ENCODE results near the gene CKAP4. TPM values are rescaled to one million over a fixed set of nuclear protein-coding genes. Genes with fewer than 3 reads are reported as not detected.
A peak's percentile ranks its signal among the peaks of the same experiment; 100 is the strongest.

CKAP4 gene
- total and polyA plus RNA-seq, 2 of the 13 experiments (the other 11 are each of a cell fraction or from before 2014, with no cell fraction given) = 39.2 to 70.2 TPM

DNA sequence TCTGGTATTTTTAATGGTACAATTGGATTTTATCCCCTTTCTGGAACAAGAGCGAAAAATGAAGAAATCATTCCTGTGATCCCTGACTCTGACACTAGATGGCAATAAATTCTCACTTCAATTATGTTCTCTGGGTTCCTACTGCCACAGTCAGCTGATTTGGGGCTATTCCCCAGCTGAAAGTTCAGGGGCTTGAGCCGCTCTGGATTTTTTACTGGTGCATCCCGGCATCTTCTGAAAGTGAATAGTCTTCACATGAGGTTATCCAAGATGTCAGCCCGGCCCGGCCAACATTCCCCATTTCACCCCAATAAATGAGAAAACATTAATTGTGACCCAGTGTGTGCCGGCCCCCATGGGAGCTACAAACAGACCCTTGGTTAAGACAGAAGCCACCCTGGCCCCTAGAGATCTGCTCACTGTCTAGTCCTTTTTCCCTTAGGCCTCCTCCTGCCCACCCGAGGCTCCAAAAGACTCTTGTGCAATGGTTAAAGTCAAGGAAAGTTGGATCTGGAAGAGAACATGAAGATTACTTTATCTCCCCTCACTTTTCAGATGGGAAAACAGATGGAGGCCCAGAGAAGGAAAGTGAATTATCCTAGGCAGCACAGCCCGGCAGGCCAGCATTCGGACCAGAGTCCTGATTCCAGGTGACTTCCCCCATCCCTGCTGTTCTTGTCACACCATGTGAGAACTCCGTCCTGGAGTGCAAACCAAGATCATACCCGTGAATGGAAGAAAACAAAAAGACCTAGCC lies 20.8 kb downstream of the CKAP4 start:
- Histone ChIP-seq H3K27ac (ENCODE audit: extremely low read length, insufficient read depth, low read length) (no peak overlapping the region), H3K9me3 (ENCODE audit: low read length) (no peaks in the 10 kb centered on the region), H3K36me3 (replicated peaks in 1 of 2; ENCODE audit: control insufficient read depth in 1 of 2, insufficient read depth in 2 of 2, low read length in 2 of 2) (no peaks in the 10 kb centered on the region), H3K79me2 (ENCODE audit: insufficient read depth, low read length) (no peaks in the 10 kb centered on the region), H3K27me3 (ENCODE audit: control insufficient read depth in 1 of 2, insufficient read depth in 2 of 2, low read length in 2 of 2) (peaks cover 2 to 16% of the 10 kb centered on the region in 2 experiments; a peak in 3 of 5 replicates), H2AFZ (ENCODE audit: low read length) (no peak overlapping the region), H3K4me2 (ENCODE audit: low read depth, low read length) (peak overlapping the region; percentile 43; the same call in 1 of the 2 replicates), H4K20me1 (ENCODE audit: insufficient read depth, low read length) (no peaks in the 10 kb centered on the region), H3K9ac (ENCODE audit: insufficient read depth, low read depth, low read length) (no peak overlapping the region), H3K4me3 (replicated peaks in 1 of 3; ENCODE audit: insufficient read depth in 1 of 3, low read depth in 2 of 3, low read length in 3 of 3) (no peak overlapping the region; a peak in 1 of 6 replicates), H3K4me1 (ENCODE audit: insufficient read depth, low read length) (peaks cover 11% of the 10 kb centered on the region)
- WGBS (ENCODE audit: low lambda C conversion rate) = 36% methylated on average over 11 of the region's 11 CpGs
- FAIRE-seq (peak; percentile 62), DNase-seq (ENCODE audit: low spot score) (peak; percentile 55), ATAC-seq (peak; percentile 53)
- ChIA-PET CTCF (ENCODE audit: low intra/inter-chr PET ratio, low total read pairs) (interaction anchor here (0.6 to 2.5 kb wide), 6 partner anchors 53 to 806 kb away, joined by 4 to 40 read pairs (median 8); partner anchors contain the start of gene POLR3B), POLR2A (interaction anchor here (0.6 to 2.9 kb wide), 5 partner anchors 53 to 131 kb away, joined by 3 to 17 read pairs (median 3); partner anchors contain the start of gene POLR3B)
- no TSS peak for BruUV-seq (replicated peaks)
- intact Hi-C loops (cut with micrococcal nuclease; ENCODE audit: unreplicated experiment) (loop anchor here (1.0 to 5.0 kb wide), 4 partner anchors 16 to 695 kb away; no protein-coding TSS in a partner anchor), in situ Hi-C loops (cut with HindIII; ENCODE audit: extremely low pct_ligation_motif_present, low pct_unique_long_range_greater_than_20kb) (loop anchor here (5.0 to 10.0 kb wide), 3 partner anchors 55 to 802 kb away; no protein-coding TSS in a partner anchor)
- TF ChIP-seq ARNT2 (CRISPR knock-in tag; IDR thresholded peaks at IDR 0.05; ENCODE audit: low read depth) (0 out of 2 replicates have a peak, but pooled peaks have one; percentile 41), POGZ (CRISPR knock-in tag; IDR thresholded peaks at IDR 0.05) (no peak), ZNF256 (CRISPR knock-in tag; conservative IDR thresholded peaks at IDR 0.05) (no peak), SIX1 (CRISPR knock-in tag; IDR thresholded peaks at IDR 0.05; ENCODE audit: borderline replicate concordance) (no peak), SOX5 (CRISPR knock-in tag; IDR thresholded peaks at IDR 0.05; ENCODE audit: borderline replicate concordance) (no peak), ZSCAN22 (CRISPR knock-in tag; IDR thresholded peaks at IDR 0.05) (no peak), SP1 (IDR thresholded peaks at IDR 0.05) (no peak), SP1 (CRISPR knock-in tag; IDR thresholded peaks at IDR 0.05) (no peak), FOXA1 (IDR thresholded peaks at IDR 0.05) (no peak), FOXA1 (CRISPR knock-in tag; IDR thresholded peaks at IDR 0.05) (no peak), KLF15 (CRISPR knock-in tag; IDR thresholded peaks at IDR 0.05; ENCODE audit: borderline replicate concordance) (no peak), ZNF766 (CRISPR knock-in tag; IDR thresholded peaks at IDR 0.05; ENCODE audit: borderline replicate concordance) (no peak), MXD4 (CRISPR knock-in tag; IDR thresholded peaks at IDR 0.05) (no peak)
- TF ChIP-seq, protein P1, sequence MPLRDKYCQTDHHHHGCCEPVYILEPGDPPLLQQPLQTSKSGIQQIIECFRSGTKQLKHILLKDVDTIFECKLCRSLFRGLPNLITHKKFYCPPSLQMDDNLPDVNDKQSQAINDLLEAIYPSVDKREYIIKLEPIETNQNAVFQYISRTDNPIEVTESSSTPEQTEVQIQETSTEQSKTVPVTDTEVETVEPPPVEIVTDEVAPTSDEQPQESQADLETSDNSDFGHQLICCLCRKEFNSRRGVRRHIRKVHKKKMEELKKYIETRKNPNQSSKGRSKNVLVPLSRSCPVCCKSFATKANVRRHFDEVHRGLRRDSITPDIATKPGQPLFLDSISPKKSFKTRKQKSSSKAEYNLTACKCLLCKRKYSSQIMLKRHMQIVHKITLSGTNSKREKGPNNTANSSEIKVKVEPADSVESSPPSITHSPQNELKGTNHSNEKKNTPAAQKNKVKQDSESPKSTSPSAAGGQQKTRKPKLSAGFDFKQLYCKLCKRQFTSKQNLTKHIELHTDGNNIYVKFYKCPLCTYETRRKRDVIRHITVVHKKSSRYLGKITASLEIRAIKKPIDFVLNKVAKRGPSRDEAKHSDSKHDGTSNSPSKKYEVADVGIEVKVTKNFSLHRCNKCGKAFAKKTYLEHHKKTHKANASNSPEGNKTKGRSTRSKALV (CRISPR knock-in tag; IDR thresholded peaks at IDR 0.05) = no peak
- TF ChIP-seq, protein P2, sequence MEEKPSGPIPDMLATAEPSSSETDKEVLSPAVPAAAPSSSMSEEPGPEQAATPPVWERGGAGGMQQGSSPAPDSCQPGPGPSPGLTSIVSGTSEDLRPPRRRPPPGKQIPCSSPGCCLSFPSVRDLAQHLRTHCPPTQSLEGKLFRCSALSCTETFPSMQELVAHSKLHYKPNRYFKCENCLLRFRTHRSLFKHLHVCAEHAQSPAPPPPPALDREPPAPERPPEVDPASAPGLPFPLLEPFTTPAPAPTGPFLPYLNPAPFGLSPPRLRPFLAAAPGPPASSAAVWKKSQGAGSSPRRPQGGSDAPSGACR (CRISPR knock-in tag; IDR thresholded peaks at IDR 0.05) = no peak
- TF ChIP-seq, protein P3, sequence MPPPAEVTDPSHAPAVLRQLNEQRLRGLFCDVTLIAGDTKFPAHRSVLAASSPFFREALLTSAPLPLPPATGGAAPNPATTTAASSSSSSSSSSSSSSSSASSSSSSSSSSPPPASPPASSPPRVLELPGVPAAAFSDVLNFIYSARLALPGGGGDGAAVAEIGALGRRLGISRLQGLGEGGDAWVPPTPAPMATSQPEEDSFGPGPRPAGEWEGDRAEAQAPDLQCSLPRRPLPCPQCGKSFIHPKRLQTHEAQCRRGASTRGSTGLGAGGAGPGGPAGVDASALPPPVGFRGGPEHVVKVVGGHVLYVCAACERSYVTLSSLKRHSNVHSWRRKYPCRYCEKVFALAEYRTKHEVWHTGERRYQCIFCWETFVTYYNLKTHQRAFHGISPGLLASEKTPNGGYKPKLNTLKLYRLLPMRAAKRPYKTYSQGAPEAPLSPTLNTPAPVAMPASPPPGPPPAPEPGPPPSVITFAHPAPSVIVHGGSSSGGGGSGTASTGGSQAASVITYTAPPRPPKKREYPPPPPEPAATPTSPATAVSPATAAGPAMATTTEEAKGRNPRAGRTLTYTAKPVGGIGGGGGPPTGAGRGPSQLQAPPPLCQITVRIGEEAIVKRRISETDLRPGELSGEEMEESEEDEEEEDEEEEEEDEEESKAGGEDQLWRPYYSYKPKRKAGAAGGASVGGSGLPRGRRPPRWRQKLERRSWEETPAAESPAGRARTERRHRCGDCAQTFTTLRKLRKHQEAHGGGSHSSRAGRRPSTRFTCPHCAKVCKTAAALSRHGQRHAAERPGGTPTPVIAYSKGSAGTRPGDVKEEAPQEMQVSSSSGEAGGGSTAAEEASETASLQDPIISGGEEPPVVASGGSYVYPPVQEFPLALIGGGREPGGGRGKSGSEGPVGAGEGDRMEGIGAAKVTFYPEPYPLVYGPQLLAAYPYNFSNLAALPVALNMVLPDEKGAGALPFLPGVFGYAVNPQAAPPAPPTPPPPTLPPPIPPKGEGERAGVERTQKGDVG (CRISPR knock-in tag; IDR thresholded peaks at IDR 0.05; ENCODE audit: borderline replicate concordance) = no peak
- TF ChIP-seq, protein P4, sequence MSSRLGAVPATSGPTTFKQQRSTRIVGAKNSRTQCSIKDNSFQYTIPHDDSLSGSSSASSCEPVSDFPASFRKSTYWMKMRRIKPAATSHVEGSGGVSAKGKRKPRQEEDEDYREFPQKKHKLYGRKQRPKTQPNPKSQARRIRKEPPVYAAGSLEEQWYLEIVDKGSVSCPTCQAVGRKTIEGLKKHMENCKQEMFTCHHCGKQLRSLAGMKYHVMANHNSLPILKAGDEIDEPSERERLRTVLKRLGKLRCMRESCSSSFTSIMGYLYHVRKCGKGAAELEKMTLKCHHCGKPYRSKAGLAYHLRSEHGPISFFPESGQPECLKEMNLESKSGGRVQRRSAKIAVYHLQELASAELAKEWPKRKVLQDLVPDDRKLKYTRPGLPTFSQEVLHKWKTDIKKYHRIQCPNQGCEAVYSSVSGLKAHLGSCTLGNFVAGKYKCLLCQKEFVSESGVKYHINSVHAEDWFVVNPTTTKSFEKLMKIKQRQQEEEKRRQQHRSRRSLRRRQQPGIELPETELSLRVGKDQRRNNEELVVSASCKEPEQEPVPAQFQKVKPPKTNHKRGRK (CRISPR knock-in tag; IDR thresholded peaks at IDR 0.05) = no peak

Data from HepG2 (cell line).